ENCODE results near the gene HPCAL1.

HPCAL1 gene

DNA sequence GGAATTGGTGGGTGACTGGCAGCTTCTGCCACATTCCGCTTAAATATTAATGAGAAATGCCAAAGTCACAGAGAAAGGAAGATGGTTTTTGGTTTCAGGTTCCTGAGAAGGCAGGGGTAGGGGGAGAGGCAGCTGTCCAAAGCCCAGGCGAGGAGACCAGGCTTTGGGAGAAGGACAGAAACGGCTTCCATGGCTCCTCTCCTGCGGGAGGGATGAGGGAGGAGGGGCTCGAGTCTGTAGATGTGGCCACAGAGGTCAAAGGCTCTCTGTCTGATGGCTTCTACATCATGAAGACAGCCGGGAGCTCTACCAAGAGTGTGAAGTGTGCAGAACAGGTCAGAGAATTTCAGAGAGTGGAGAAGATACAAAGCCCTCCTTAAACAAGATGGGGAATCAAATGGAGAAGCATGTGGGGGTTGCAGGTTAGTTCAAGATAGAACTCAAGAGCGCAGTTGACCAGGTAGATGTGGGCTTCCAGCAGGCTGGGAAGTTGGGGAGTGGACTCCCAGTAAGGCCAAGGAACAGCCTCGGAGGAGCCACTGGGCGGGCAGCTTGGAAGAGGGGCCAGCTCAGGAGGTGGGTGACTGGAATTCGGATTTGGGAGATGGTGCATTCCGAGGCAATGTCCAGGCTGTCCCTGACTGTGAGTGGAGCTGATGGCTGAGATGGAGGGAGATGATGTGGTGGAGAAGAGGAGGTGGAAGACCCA, 23.8 kb upstream of the HPCAL1 start:
- POLR2A ChIA-PET (ENCODE audit: low non-redundant PET) = no interaction called here
- TF ChIP-seq, protein P1, sequence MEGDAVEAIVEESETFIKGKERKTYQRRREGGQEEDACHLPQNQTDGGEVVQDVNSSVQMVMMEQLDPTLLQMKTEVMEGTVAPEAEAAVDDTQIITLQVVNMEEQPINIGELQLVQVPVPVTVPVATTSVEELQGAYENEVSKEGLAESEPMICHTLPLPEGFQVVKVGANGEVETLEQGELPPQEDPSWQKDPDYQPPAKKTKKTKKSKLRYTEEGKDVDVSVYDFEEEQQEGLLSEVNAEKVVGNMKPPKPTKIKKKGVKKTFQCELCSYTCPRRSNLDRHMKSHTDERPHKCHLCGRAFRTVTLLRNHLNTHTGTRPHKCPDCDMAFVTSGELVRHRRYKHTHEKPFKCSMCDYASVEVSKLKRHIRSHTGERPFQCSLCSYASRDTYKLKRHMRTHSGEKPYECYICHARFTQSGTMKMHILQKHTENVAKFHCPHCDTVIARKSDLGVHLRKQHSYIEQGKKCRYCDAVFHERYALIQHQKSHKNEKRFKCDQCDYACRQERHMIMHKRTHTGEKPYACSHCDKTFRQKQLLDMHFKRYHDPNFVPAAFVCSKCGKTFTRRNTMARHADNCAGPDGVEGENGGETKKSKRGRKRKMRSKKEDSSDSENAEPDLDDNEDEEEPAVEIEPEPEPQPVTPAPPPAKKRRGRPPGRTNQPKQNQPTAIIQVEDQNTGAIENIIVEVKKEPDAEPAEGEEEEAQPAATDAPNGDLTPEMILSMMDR (conservative IDR thresholded peaks at IDR 0.05; ENCODE audit: low read depth) = no peak
- DNase-seq (ENCODE audit: low spot score) = no peak
- H3K27ac ChIP-seq = no peak overlapping the region
- CTCF ChIA-PET = interaction anchor here (0.6 kb wide), 1 partner anchor 51 kb away, joined by 3 read pairs; no protein-coding TSS in a partner anchor

DNA sequence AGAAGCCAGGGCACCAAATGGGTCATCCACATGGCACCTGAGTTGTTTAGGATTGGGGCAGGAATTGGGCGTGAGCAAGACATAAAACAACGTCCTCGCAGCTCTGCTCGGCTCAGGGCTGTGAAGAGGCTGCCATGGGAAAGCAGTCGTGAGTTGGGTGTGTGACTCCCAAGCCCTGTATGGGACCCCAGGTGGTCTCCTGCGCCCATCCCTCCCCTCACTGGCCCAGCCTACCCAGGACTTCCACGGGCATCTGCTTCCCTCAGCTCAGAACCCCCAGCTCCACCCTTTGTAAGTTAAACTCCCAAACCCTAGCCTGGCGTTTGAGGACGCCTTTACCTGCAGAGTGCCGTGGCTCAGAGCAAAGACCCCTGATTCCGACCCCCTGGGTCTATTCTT, 23.2 kb upstream of the HPCAL1 start:
- POLR2A ChIA-PET (ENCODE audit: low non-redundant PET) = no interaction called here
- H3K27ac ChIP-seq = no peak overlapping the region
- no peak for DNase-seq (ENCODE audit: low spot score)
- TF ChIP-seq, protein P1 (conservative IDR thresholded peaks at IDR 0.05; ENCODE audit: low read depth) = no peak
- CTCF ChIA-PET = interaction anchor here (0.6 kb wide), 1 partner anchor 51 kb away, joined by 3 read pairs; no protein-coding TSS in a partner anchor

DNA sequence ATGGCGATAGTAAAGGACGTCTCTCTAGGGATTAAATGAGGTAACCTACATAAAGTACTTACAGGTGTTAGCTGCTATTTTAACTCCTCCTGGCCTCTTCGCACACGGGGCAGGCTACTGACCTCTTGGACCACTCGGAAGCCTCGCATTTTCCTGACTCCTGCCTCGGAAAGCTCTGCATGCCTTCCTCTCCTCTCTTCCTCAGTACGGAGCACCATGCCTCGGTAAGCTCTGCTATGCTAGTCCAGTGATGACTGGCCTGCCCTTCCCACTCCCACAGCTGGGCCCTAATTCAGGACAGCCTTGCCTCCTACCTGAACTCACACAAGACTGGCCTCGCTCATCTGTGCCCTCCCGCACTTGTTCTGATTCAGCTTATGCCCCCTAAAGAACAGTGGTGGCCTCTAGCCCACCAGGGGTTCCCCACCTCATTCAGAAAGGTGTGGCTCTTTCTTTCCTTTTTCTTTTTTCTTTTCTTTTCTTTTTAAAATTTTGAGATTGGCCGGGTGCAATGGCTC, 22.7 kb upstream of the HPCAL1 start:
- H3K27ac ChIP-seq = no peak overlapping the region
- ChIA-PET POLR2A (ENCODE audit: low non-redundant PET) (no interaction called here), CTCF (no interaction called here)
- TF ChIP-seq, protein P1 (conservative IDR thresholded peaks at IDR 0.05; ENCODE audit: low read depth) = no peak
- DNase-seq (ENCODE audit: low spot score) = no peak

DNA sequence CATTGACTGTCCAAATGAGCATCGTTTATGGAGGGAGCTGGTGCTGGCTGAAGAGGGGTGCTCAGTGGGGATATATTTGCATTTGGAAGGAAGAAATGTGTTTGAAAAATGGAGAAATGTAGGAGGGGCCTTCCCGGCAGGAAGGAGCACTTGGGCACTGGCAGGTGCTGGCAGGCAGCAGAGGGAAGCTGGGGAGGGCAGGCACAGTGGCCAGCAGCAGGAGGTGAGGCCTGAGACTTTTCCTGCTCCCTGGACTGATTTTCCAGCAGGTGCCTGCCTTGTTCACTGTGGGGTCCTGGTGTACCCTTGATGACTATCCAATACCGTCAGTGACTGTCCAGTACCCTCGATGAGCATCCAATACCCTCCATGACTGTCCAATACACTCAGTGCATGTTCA, 20.8 kb upstream of the HPCAL1 start:
- TF ChIP-seq, protein P1 (conservative IDR thresholded peaks at IDR 0.05; ENCODE audit: low read depth) = no peak
- no peak for DNase-seq (ENCODE audit: low spot score)
- CTCF ChIA-PET = interaction anchor here (0.8 kb wide), 1 partner anchor 297 kb away, joined by 3 read pairs; no protein-coding TSS in a partner anchor
- H3K27ac ChIP-seq = no peak overlapping the region
- POLR2A ChIA-PET (ENCODE audit: low non-redundant PET) = no interaction called here

DNA sequence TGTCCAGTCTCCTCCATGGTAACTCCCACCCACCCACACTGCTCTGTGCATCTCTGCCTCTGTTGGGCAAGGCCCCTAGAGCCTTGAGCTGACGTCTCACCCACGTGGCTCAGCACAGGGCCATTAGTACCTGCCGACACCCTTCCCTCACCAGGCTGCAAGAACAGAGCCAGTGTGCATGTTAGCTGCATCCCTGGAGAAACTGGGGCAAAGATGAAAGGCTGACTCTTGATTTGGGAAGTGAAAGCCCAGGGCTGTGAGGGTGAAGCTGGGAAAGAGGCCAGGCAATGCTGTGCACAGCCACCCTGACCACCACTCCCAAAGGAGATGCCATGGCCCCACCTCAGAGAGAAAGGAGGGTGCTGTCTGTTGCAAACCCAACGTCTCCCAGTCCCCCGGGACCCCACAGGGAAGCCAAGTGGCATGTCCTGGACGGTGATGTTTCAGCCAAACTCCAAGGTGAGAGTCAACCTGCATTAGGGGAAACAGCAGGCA, 20.0 kb upstream of the HPCAL1 start:
- POLR2A ChIA-PET (ENCODE audit: low non-redundant PET) = no interaction called here
- TF ChIP-seq, protein P1 (conservative IDR thresholded peaks at IDR 0.05; ENCODE audit: low read depth) = no peak
- no peak for DNase-seq (ENCODE audit: low spot score)
- CTCF ChIA-PET = no interaction called here
- H3K27ac ChIP-seq = peak overlapping the region; percentile 85

DNA sequence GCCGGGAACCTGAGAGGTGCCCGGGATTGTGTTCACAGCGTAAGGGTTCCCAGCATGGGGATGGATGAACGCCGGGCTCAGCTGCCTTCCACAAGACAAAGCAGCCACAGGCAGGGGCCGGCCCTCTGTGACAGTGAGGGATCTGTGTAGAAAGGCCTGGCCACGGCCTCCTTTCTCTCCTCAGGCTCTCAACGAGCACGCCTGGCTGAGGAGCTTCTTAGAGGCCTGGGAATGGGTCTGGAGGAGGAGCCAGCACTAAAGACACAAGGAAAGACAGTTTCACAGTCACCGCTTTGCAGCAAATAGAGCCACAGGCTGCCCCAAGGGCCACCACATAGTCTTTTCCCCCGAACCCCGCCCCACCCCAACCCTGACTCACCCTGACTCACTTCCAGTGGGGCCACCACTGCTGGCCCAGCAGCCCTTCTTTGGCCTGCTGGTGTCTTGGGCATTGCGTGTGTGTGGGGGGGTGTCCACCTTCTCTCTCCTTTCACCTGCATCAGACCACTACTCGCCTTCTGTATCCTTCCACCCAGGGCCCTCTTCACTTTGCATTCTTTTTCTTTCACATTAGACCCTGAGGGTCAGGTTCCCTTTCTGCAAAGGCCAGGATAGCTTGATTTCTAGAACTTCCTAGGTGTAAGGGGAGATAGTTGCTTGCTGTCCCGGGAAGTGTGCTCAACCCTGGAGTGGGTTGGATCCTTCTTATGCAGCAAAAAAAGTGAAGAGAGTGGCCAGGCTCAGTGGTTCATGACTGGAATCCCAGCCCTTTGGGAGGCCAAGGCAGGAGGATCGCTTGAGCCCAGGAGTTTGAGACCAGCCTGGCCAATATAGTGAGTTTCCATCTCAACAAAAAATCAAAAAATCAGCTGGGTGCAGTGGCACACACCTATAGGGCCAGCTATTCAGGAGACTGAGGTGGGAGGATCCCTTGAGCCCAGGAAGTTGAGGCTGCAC, 19.3 kb upstream of the HPCAL1 start:
- H3K27ac ChIP-seq = peak overlapping the region; percentile 85
- ChIA-PET CTCF (no interaction called here), POLR2A (ENCODE audit: low non-redundant PET) (interaction anchor here (0.7 kb wide), 1 partner anchor 164 kb away, joined by 7 read pairs; no protein-coding TSS in a partner anchor)
- peak; percentile 84 for DNase-seq (ENCODE audit: low spot score)
- TF ChIP-seq, protein P1 (conservative IDR thresholded peaks at IDR 0.05; ENCODE audit: low read depth) = no peak
